MM.1S (cell line): Measurements from ENCODE around the gene XPO4.

Source experiments
- CTCF ChIP-seq: fragments of 300-600 bp; sonication (generic); IDR thresholded peaks from 2 replicates; pipeline ENCODE4 v1.5.1; 2016; ENCODE audit warnings: antibody characterized with exemption, low read length, mixed read lengths
- EZH2 ChIP-seq: fragments of 300-600 bp; sonication (generic); optimal IDR thresholded peaks from 2 replicates; pipeline ENCODE3; 2017; ENCODE audit warnings: low read depth, mild to moderate bottlenecking, antibody characterized with exemption, low read length, mixed read lengths

GRCh38 chr13:20901668-20902437 lies 693 bp downstream of the XPO4 start:
- TF ChIP-seq CTCF: no peak
- no peak for TF ChIP-seq EZH2
